Measurements from ENCODE around the gene MYO7B.

GRCh38 chr2:127639111-127639474, 103.6 kb downstream of the MYO7B start:
- TF ChIP-seq POLR2A (IDR thresholded peaks at IDR 0.05): no peak
- no peak for TF ChIP-seq CTCF (IDR thresholded peaks at IDR 0.05)

Measured in uterus (tissue), 2 donors.